ENCODE data around the gene LRRC74A. TPM values are rescaled to one million over a fixed set of nuclear protein-coding genes. Genes with fewer than 3 reads are reported as not detected.
A peak's percentile ranks its signal among the peaks of the same experiment; 100 is the strongest.

The LRRC74A gene
- total RNA-seq, 1 experiment from 2014 or later = not detected

- peak overlapping the region in 2 of 3 experiments; percentile 15 to 91; a peak in 3 of 7 replicates for H3K27ac Mint-ChIP-seq
- H2BK5ac ChIP-seq (ENCODE audit: insufficient read length, low read length) = no peak overlapping the region
- DNase-seq = no peak
Observed at GRCh38 chr14:76901171-76902055, 75.2 kb downstream of the LRRC74A start.

More at GRCh38 chr14:76901171-76902055, 75.2 kb downstream of the LRRC74A start:
- H3K79me1 ChIP-seq (ENCODE audit: insufficient read depth, low read depth, low read length, poor library complexity, severe bottlenecking) = no peaks in the 10 kb centered on the region
- H3K9me3 ChIP-seq (ENCODE audit: control insufficient read depth, low read depth, low read length) = no peaks in the 10 kb centered on the region
- no peak overlapping the region for H3K9ac ChIP-seq (ENCODE audit: extremely low read depth, insufficient read length, low read length)
- Mint-ChIP-seq H3K4me1 (peaks cover 17 to 18% of the 10 kb centered on the region in 2 experiments), H3K27me3 (ENCODE audit: low read depth) (peaks cover 6% of the 10 kb centered on the region), H3K4me3 (no peak overlapping the region), H3K9me3 (peaks cover 19 to 25% of the 10 kb centered on the region in 2 experiments), H3K36me3 (ENCODE audit: insufficient read depth in 1 of 3, low read depth in 3 of 3) (peaks cover 3 to 8% (median 5%) of the 10 kb centered on the region in 3 experiments; a peak in 6 of 7 replicates)
- H4K20me1 ChIP-seq (ENCODE audit: control insufficient read depth, insufficient read depth, insufficient read length) = no peaks in the 10 kb centered on the region
- H2BK12ac ChIP-seq (ENCODE audit: insufficient read length, low read depth, low read length) = no peak overlapping the region
- no peak overlapping the region for H2AFZ ChIP-seq (ENCODE audit: low read length)
- no peak overlapping the region for H3K23ac ChIP-seq (ENCODE audit: insufficient read length, low read depth, low read length)
- H3K23me2 ChIP-seq (ENCODE audit: insufficient read length, low read depth, low read length, poor library complexity, severe bottlenecking) = peaks cover 3% of the 10 kb centered on the region
- no peak overlapping the region for H4K5ac ChIP-seq (ENCODE audit: insufficient read length, low read depth, low read length)
- H3K79me2 ChIP-seq (ENCODE audit: insufficient read depth, low read length) = no peaks in the 10 kb centered on the region
- no CpG with 5 or more reads among the region's 6 CpGs for WGBS (ENCODE audit: extremely low coverage, insufficient read length, low lambda C conversion rate)
- no peaks in the 10 kb centered on the region for H3K4me1 ChIP-seq (ENCODE audit: insufficient read depth, low read length)
- H3K18ac ChIP-seq (ENCODE audit: insufficient read length, low read depth, low read length) = no peak overlapping the region
- H2BK20ac ChIP-seq (ENCODE audit: low read depth, low read length, poor library complexity, severe bottlenecking) = no peak overlapping the region
- no peak overlapping the region for H3T11ph ChIP-seq (ENCODE audit: low read length)
- no peak overlapping the region for H2BK15ac ChIP-seq (ENCODE audit: low read depth, low read length)
- H3K4me2 ChIP-seq (ENCODE audit: insufficient read depth, insufficient read length, low read length) = no peak overlapping the region
- no peak overlapping the region for H3K56ac ChIP-seq (ENCODE audit: insufficient read length, low read depth, low read length)
- no peak overlapping the region for H4K91ac ChIP-seq (ENCODE audit: insufficient read length, low read depth, low read length)
- no peak overlapping the region for H3K27ac ChIP-seq (ENCODE audit: insufficient read length, low read depth, low read length)
- no peak overlapping the region for H2BK120ac ChIP-seq (ENCODE audit: low read depth, low read length, poor library complexity, severe bottlenecking)
- H4K8ac ChIP-seq (replicated peaks; ENCODE audit: insufficient read length, low read depth, low read length) = no peak overlapping the region
- H3K14ac ChIP-seq (ENCODE audit: insufficient read depth, low read length) = no peak overlapping the region
- no peak for TF ChIP-seq CTCF (conservative IDR thresholded peaks at IDR 0.05)
- H3K4ac ChIP-seq (ENCODE audit: low read depth, low read length) = no peak overlapping the region
- no peak overlapping the region for H2AK5ac ChIP-seq (ENCODE audit: insufficient read length, low read length)
- H3K27me3 ChIP-seq (ENCODE audit: insufficient read depth, low read length) = no peaks in the 10 kb centered on the region

Data from H9 (cell line).